ENCODE measurements around the gene MTR.

DNA sequence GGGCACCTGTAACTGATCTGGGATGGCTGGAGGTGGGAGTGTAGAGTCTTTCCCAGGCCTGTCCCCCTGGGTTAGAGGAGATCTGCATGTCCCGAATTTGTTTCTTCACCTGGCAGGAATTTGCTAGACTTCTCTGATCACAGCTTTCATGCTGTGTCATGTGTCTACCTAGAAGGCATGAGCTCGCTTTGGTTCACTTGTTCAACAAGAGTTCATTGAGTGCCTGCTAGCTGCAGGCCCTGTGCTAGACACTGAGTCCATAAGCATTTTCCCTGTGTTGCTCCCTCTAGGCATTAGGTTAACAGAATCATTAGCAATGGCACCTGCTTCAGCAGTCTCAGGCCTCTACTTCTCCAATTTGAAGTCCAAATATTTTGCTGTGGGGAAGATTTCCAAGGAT, 101.6 kb downstream of the MTR start:
- TF ChIP-seq EZH2phosphoT487 (IDR thresholded peaks at IDR 0.05; ENCODE audit: low read length) (no peak), EZH2 (optimal IDR thresholded peaks at IDR 0.05; ENCODE audit: low read depth, low read length) (no peak)
- TF ChIP-seq, protein P1, sequence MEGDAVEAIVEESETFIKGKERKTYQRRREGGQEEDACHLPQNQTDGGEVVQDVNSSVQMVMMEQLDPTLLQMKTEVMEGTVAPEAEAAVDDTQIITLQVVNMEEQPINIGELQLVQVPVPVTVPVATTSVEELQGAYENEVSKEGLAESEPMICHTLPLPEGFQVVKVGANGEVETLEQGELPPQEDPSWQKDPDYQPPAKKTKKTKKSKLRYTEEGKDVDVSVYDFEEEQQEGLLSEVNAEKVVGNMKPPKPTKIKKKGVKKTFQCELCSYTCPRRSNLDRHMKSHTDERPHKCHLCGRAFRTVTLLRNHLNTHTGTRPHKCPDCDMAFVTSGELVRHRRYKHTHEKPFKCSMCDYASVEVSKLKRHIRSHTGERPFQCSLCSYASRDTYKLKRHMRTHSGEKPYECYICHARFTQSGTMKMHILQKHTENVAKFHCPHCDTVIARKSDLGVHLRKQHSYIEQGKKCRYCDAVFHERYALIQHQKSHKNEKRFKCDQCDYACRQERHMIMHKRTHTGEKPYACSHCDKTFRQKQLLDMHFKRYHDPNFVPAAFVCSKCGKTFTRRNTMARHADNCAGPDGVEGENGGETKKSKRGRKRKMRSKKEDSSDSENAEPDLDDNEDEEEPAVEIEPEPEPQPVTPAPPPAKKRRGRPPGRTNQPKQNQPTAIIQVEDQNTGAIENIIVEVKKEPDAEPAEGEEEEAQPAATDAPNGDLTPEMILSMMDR (IDR thresholded peaks at IDR 0.05; ENCODE audit: low read length): no peak
